H9 (cell line): ENCODE results near the gene LAMC2. TPM values are rescaled to one million over a fixed set of nuclear protein-coding genes. Genes with fewer than 3 reads are reported as not detected.

Source experiments
- DNase-seq: peaks from one replicate; pipeline ENCODE4 v3.0.0-alpha.2; 2017
- H2AFZ ChIP-seq: one replicate; pipeline ENCODE4 v1.6.1; 2013; ENCODE audit warnings: mild to moderate bottlenecking, low read length, control low read depth, moderate library complexity
- H2AK5ac ChIP-seq: 2 replicates; pipeline ENCODE4 v1.6.1; 2013; ENCODE audit warnings: low read length, control low read depth, mixed read lengths; ENCODE audit not compliant: insufficient read length
- H2BK120ac ChIP-seq: one replicate; pipeline ENCODE4 v1.6.1; 2013; ENCODE audit warnings: low read depth, mild to moderate bottlenecking, low read length, control low read depth, inconsistent platforms; ENCODE audit not compliant: poor library complexity, severe bottlenecking
- H2BK12ac ChIP-seq: 2 replicates; pipeline ENCODE4 v1.6.1; 2013; ENCODE audit warnings: low read length, control low read depth, mixed read lengths, low read depth; ENCODE audit not compliant: insufficient read length
- H2BK15ac ChIP-seq: 2 replicates; pipeline ENCODE4 v1.6.1; 2013; ENCODE audit warnings: low read depth, low read length, control low read depth
- H2BK20ac ChIP-seq: one replicate; pipeline ENCODE4 v1.6.1; 2013; ENCODE audit warnings: low read depth, mild to moderate bottlenecking, low read length, control low read depth, inconsistent platforms; ENCODE audit not compliant: poor library complexity, severe bottlenecking
- H2BK5ac ChIP-seq: 2 replicates; pipeline ENCODE4 v1.6.1; 2013; ENCODE audit warnings: low read length, control low read depth, mixed read lengths; ENCODE audit not compliant: insufficient read length
- H3K14ac ChIP-seq: 2 replicates; pipeline ENCODE4 v1.6.1; 2013; ENCODE audit warnings: low read length, control low read depth; ENCODE audit not compliant: insufficient read depth
- H3K18ac ChIP-seq: 2 replicates; pipeline ENCODE4 v1.6.1; 2013; ENCODE audit warnings: low read depth, mild to moderate bottlenecking, mixed read lengths, low read length, control low read depth; ENCODE audit not compliant: insufficient read length
- H3K23ac ChIP-seq: 2 replicates; pipeline ENCODE4 v1.6.1; 2013; ENCODE audit warnings: low read length, control low read depth, mixed read lengths, low read depth; ENCODE audit not compliant: insufficient read length
- H3K23me2 ChIP-seq: 2 replicates; pipeline ENCODE4 v1.6.1; 2013; ENCODE audit warnings: low read depth, mild to moderate bottlenecking, mixed read lengths, low read length, control low read depth; ENCODE audit not compliant: insufficient read length, poor library complexity, severe bottlenecking
- H3K27ac ChIP-seq: 2 replicates; pipeline ENCODE4 v1.5.1; 2013; ENCODE audit warnings: low read length, control low read depth, mixed read lengths, low read depth; ENCODE audit not compliant: insufficient read length
- H3K27me3 ChIP-seq: 2 replicates; pipeline ENCODE4 v1.6.1; 2013; ENCODE audit warnings: low read length, control low read depth, inconsistent platforms; ENCODE audit not compliant: insufficient read depth
- H3K4ac ChIP-seq: 2 replicates; pipeline ENCODE4 v1.6.1; 2013; ENCODE audit warnings: low read depth, mild to moderate bottlenecking, control low read depth, inconsistent platforms, low read length, moderate library complexity
- H3K4me1 ChIP-seq: 2 replicates; pipeline ENCODE4 v1.6.1; 2013; ENCODE audit warnings: low read length, control low read depth, inconsistent platforms; ENCODE audit not compliant: insufficient read depth
- H3K4me2 ChIP-seq: 2 replicates; pipeline ENCODE4 v1.6.1; 2013; ENCODE audit warnings: low read length, control low read depth, mixed read lengths; ENCODE audit not compliant: insufficient read length, insufficient read depth
- H3K56ac ChIP-seq: 2 replicates; pipeline ENCODE4 v1.6.1; 2013; ENCODE audit warnings: low read depth, mild to moderate bottlenecking, mixed read lengths, low read length, control low read depth; ENCODE audit not compliant: insufficient read length
- H3K79me1 ChIP-seq: 2 replicates; pipeline ENCODE4 v1.6.1; 2013; ENCODE audit warnings: low read depth, mild to moderate bottlenecking, moderate library complexity, low read length, control low read depth, inconsistent platforms; ENCODE audit not compliant: insufficient read depth, poor library complexity, severe bottlenecking
- H3K79me2 ChIP-seq: 2 replicates; pipeline ENCODE4 v1.6.1; 2013; ENCODE audit warnings: low read length, control low read depth, inconsistent platforms; ENCODE audit not compliant: insufficient read depth
- H3K9ac ChIP-seq: 2 replicates; pipeline ENCODE4 v1.6.1; 2013; ENCODE audit warnings: low read length, control low read depth, mixed read lengths; ENCODE audit not compliant: insufficient read length; ENCODE audit errors: extremely low read depth
- H3K9me3 ChIP-seq: one replicate; pipeline ENCODE4 v1.6.1; 2013; ENCODE audit warnings: low read depth, low read length, inconsistent platforms; ENCODE audit not compliant: control insufficient read depth
- H3T11ph ChIP-seq: one replicate; pipeline ENCODE4 v1.6.1; 2013; ENCODE audit warnings: mild to moderate bottlenecking, low read length, control low read depth, inconsistent platforms
- H4K20me1 ChIP-seq: one replicate; pipeline ENCODE4 v1.6.1; 2013; ENCODE audit not compliant: control insufficient read depth, insufficient read length, insufficient read depth
- H4K5ac ChIP-seq: 2 replicates; pipeline ENCODE4 v1.6.1; 2013; ENCODE audit warnings: low read depth, mild to moderate bottlenecking, mixed read lengths, low read length, control low read depth; ENCODE audit not compliant: insufficient read length
- H4K8ac ChIP-seq: replicated peaks from 2 replicates; pipeline ENCODE4 v1.6.1; 2013; ENCODE audit warnings: low read length, control low read depth, mixed read lengths, low read depth; ENCODE audit not compliant: insufficient read length
- H4K91ac ChIP-seq: 2 replicates; pipeline ENCODE4 v1.6.1; 2013; ENCODE audit warnings: low read depth, mild to moderate bottlenecking, moderate library complexity, mixed read lengths, low read length, control low read depth; ENCODE audit not compliant: insufficient read length
- H3K27ac Mint-ChIP-seq, 3 experiments: 2 replicates in 2 of 3; 3 replicates in 1 of 3; pipeline ENCODE4 v1.8.0; 2020 to 2021; ENCODE audit warnings: mixed read lengths in 3 of 3, mild to moderate bottlenecking in 1 of 3, moderate library complexity in 1 of 3
- H3K27me3 Mint-ChIP-seq: 2 replicates; pipeline ENCODE4 v1.8.0; 2021; ENCODE audit warnings: low read depth, mild to moderate bottlenecking, moderate library complexity, mixed read lengths
- H3K36me3 Mint-ChIP-seq, 3 experiments: 2 replicates in 2 of 3; 3 replicates in 1 of 3; pipeline ENCODE4 v1.8.0; 2020 to 2021; ENCODE audit warnings: low read depth in 3 of 3, mixed read lengths in 3 of 3; ENCODE audit not compliant: insufficient read depth in 1 of 3
- H3K4me1 Mint-ChIP-seq, 2 experiments: 2 replicates each; pipeline ENCODE4 v1.8.0; 2020; ENCODE audit warnings: mixed read lengths in 2 of 2
- H3K4me3 Mint-ChIP-seq, 2 experiments: 2 replicates in 1 of 2; 3 replicates in 1 of 2; pipeline ENCODE4 v1.8.0; 2020 to 2021; ENCODE audit warnings: mild to moderate bottlenecking in 2 of 2, mixed read lengths in 2 of 2, moderate library complexity in 1 of 2
- H3K9me3 Mint-ChIP-seq, 2 experiments: 2 replicates in 1 of 2; 3 replicates in 1 of 2; pipeline ENCODE4 v1.8.0; 2020; ENCODE audit warnings: mild to moderate bottlenecking in 2 of 2, mixed read lengths in 2 of 2, moderate library complexity in 1 of 2
- CTCF ChIP-seq: fragments of 200-600 bp; sonication (generic); conservative IDR thresholded peaks from 3 replicates; pipeline ENCODE4 v1.8.0; 2021; ENCODE audit warnings: antibody characterized with exemption, mild to moderate bottlenecking
- WGBS: extraction: QIAGEN DNeasy Blood & Tissue Kit; methylation state at CpG from one replicate; pipeline ENCODE4 v1.1.7; 2013; ENCODE audit warnings: missing lambda C conversion rate, low lambda C conversion rate, mixed read lengths; ENCODE audit not compliant: insufficient read length; ENCODE audit errors: extremely low coverage; 5-methylcytosine and 5-hydroxymethylcytosine counted together
- total RNA-seq: library from RNA; stranded (reverse); gene quantifications from 2 replicates; pipeline ENCODE4 v1.2.1, GENCODE V29; 2021

Gene LAMC2
- total RNA-seq, 1 experiment from 2014 or later, result 7.4 TPM

GRCh38 chr1:183226361-183226760, 40.3 kb downstream of the LAMC2 start:
- Histone ChIP-seq H2BK20ac (no peak overlapping the region), H3K4me1 (peaks cover 12% of the 10 kb centered on the region; the same call in 1 of the 2 replicates), H3K9me3 (no peaks in the 10 kb centered on the region), H4K5ac (no peak overlapping the region), H4K91ac (no peak overlapping the region), H3K79me1 (no peaks in the 10 kb centered on the region), H2BK120ac (no peak overlapping the region), H2AFZ (no peak overlapping the region), H3K14ac (no peak overlapping the region; the same call in 1 of the 2 replicates), H4K20me1 (no peaks in the 10 kb centered on the region), H3K23me2 (no peaks in the 10 kb centered on the region), H2BK5ac (no peak overlapping the region), H2BK15ac (no peak overlapping the region), H2AK5ac (no peak overlapping the region), H3K9ac (no peak overlapping the region), H3K27me3 (no peaks in the 10 kb centered on the region), H4K8ac (no peak overlapping the region), H3K27ac (no peak overlapping the region), H3K23ac (no peak overlapping the region), H3T11ph (no peak overlapping the region), H3K18ac (no peak overlapping the region), H3K79me2 (no peaks in the 10 kb centered on the region), H2BK12ac (no peak overlapping the region), H3K4ac (no peak overlapping the region), H3K56ac (no peak overlapping the region), H3K4me2 (no peak overlapping the region)
- Mint-ChIP-seq H3K27ac (no peak overlapping the region), H3K4me3 (no peak overlapping the region), H3K9me3 (no peaks in the 10 kb centered on the region), H3K4me1 (peaks cover 10 to 19% of the 10 kb centered on the region in 2 experiments), H3K36me3 (no peaks in the 10 kb centered on the region), H3K27me3 (no peaks in the 10 kb centered on the region)
- DNase-seq, result no peak
- no CpG with 5 or more reads among the region's 4 CpGs for WGBS
- TF ChIP-seq CTCF, result no peak
